ENCODE results near the gene BAHD1. TPM values are rescaled to one million over a fixed set of nuclear protein-coding genes. Genes with fewer than 3 reads are reported as not detected.

BAHD1 gene
- total RNA-seq, 1 experiment from 2014 or later: 17.2 TPM

GRCh38 chr15:40425681-40426080 lies 15.1 kb upstream of the BAHD1 start:
- no peaks in the 10 kb centered on the region for H3K36me3 Mint-ChIP-seq (ENCODE audit: insufficient read depth, unreplicated experiment)
- H3K4me3 Mint-ChIP-seq (ENCODE audit: low read depth, unreplicated experiment): no peak overlapping the region
- DNase-seq: no peak
- H3K27me3 Mint-ChIP-seq (ENCODE audit: unreplicated experiment): peaks cover 17% of the 10 kb centered on the region
- BruUV-seq (replicated peaks): no TSS peak
- peaks cover 7% of the 10 kb centered on the region for H3K4me1 Mint-ChIP-seq (ENCODE audit: low read depth, unreplicated experiment)
- intact Hi-C loops (cut with micrococcal nuclease; ENCODE audit: unreplicated experiment): no loop called here
- no peak overlapping the region for H3K27ac Mint-ChIP-seq (ENCODE audit: unreplicated experiment)
- CTCF ChIA-PET: no interaction called here
- H3K9me3 Mint-ChIP-seq (ENCODE audit: low read depth, unreplicated experiment): no peaks in the 10 kb centered on the region
- TF ChIP-seq, protein P1, sequence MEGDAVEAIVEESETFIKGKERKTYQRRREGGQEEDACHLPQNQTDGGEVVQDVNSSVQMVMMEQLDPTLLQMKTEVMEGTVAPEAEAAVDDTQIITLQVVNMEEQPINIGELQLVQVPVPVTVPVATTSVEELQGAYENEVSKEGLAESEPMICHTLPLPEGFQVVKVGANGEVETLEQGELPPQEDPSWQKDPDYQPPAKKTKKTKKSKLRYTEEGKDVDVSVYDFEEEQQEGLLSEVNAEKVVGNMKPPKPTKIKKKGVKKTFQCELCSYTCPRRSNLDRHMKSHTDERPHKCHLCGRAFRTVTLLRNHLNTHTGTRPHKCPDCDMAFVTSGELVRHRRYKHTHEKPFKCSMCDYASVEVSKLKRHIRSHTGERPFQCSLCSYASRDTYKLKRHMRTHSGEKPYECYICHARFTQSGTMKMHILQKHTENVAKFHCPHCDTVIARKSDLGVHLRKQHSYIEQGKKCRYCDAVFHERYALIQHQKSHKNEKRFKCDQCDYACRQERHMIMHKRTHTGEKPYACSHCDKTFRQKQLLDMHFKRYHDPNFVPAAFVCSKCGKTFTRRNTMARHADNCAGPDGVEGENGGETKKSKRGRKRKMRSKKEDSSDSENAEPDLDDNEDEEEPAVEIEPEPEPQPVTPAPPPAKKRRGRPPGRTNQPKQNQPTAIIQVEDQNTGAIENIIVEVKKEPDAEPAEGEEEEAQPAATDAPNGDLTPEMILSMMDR (IDR thresholded peaks at IDR 0.05; ENCODE audit: unreplicated experiment): no peak

GRCh38 chr15:40427188-40427587 lies 13.6 kb upstream of the BAHD1 start:
- H3K27me3 Mint-ChIP-seq (ENCODE audit: unreplicated experiment): peaks cover 22% of the 10 kb centered on the region
- H3K4me1 Mint-ChIP-seq (ENCODE audit: low read depth, unreplicated experiment): no peaks in the 10 kb centered on the region
- no peak overlapping the region for H3K27ac Mint-ChIP-seq (ENCODE audit: unreplicated experiment)
- H3K9me3 Mint-ChIP-seq (ENCODE audit: low read depth, unreplicated experiment): no peaks in the 10 kb centered on the region
- DNase-seq: no peak
- intact Hi-C loops (cut with micrococcal nuclease; ENCODE audit: unreplicated experiment): no loop called here
- CTCF ChIA-PET: no interaction called here
- no peak overlapping the region for H3K4me3 Mint-ChIP-seq (ENCODE audit: low read depth, unreplicated experiment)
- H3K36me3 Mint-ChIP-seq (ENCODE audit: insufficient read depth, unreplicated experiment): no peaks in the 10 kb centered on the region
- TF ChIP-seq, protein P1 (IDR thresholded peaks at IDR 0.05; ENCODE audit: unreplicated experiment): no peak
- no TSS peak for BruUV-seq (replicated peaks)

DNA sequence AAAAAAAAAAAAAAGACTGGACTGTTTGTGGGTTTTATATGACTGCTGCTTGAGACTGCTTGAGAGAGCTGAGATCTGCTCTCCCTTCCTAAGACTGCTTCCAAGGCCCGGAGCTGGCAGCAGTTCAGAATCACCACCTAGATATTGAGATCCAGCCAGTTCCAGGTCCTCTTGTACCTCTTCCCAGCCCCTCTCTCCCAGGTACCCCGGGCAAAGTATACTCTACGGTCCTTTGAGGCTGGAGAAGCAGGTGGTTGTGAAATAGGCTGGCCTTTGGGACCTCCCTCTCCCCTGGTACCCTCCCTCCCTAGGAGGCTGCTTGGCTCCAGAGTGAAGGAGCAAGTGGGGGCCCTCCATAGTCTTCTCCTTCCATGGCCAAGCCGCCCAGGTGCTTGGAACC lies 12.6 kb upstream of the BAHD1 start:
- H3K4me1 Mint-ChIP-seq (ENCODE audit: low read depth, unreplicated experiment): no peaks in the 10 kb centered on the region
- TF ChIP-seq, protein P1 (IDR thresholded peaks at IDR 0.05; ENCODE audit: unreplicated experiment): no peak
- no peak overlapping the region for H3K4me3 Mint-ChIP-seq (ENCODE audit: low read depth, unreplicated experiment)
- DNase-seq: no peak
- BruUV-seq (replicated peaks): no TSS peak
- H3K9me3 Mint-ChIP-seq (ENCODE audit: low read depth, unreplicated experiment): no peaks in the 10 kb centered on the region
- H3K27ac Mint-ChIP-seq (ENCODE audit: unreplicated experiment): no peak overlapping the region
- CTCF ChIA-PET: no interaction called here
- no peaks in the 10 kb centered on the region for H3K36me3 Mint-ChIP-seq (ENCODE audit: insufficient read depth, unreplicated experiment)
- H3K27me3 Mint-ChIP-seq (ENCODE audit: unreplicated experiment): peaks cover 24% of the 10 kb centered on the region
- intact Hi-C loops (cut with micrococcal nuclease; ENCODE audit: unreplicated experiment): no loop called here

DNA sequence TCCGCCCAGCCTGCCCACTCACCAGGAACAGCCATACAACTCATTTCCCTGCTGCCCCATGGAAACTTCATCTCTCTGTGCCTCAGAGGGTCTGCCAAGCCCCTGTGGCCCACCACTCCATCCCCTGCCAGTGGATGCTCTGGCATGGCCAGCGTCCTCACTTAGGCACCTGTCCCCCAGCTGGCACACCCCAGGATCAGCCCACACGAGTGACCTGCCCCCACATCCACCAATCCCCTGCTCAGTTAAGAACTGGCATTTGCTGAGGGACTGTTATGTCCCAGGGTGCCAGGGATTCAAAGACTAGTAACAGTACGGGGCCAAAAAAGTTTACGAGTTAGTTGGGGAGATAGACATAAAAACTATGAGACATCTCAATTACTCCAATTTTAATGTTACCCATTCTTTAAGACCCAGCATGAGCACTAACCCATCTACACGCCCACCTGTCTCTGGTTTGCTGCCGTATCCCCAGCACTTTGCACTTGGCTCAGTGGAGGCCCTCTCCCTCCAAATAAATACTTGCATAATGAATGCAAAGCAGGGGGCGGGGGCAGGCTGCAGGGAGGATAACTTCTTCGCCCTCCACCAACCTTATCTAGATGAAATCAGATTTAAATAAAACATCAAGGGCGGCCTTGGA lies 11.6 kb upstream of the BAHD1 start:
- TF ChIP-seq, protein P1 (IDR thresholded peaks at IDR 0.05; ENCODE audit: unreplicated experiment): no peak
- intact Hi-C loops (cut with micrococcal nuclease; ENCODE audit: unreplicated experiment): no loop called here
- Mint-ChIP-seq H3K36me3 (ENCODE audit: insufficient read depth, unreplicated experiment) (no peaks in the 10 kb centered on the region), H3K27ac (ENCODE audit: unreplicated experiment) (no peak overlapping the region), H3K9me3 (ENCODE audit: low read depth, unreplicated experiment) (no peaks in the 10 kb centered on the region), H3K4me1 (ENCODE audit: low read depth, unreplicated experiment) (no peaks in the 10 kb centered on the region), H3K4me3 (ENCODE audit: low read depth, unreplicated experiment) (no peak overlapping the region), H3K27me3 (ENCODE audit: unreplicated experiment) (peaks cover 34% of the 10 kb centered on the region)
- CTCF ChIA-PET: interaction anchor here (1.3 kb wide), 1 partner anchor 10 kb away, joined by 3 read pairs; no protein-coding TSS in a partner anchor
- no peak for DNase-seq
- no TSS peak for BruUV-seq (replicated peaks)
